Kidney capillary endothelial cell (primary cell): ENCODE data around the gene SYNGR1.

ENCODE experiments used
- DNase-seq: peaks from one replicate; pipeline ENCODE4 v3.0.0-alpha.2; 2018; ENCODE audit warnings: low spot score

The SYNGR1 gene, protein sequence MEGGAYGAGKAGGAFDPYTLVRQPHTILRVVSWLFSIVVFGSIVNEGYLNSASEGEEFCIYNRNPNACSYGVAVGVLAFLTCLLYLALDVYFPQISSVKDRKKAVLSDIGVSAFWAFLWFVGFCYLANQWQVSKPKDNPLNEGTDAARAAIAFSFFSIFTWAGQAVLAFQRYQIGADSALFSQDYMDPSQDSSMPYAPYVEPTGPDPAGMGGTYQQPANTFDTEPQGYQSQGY

DNA sequence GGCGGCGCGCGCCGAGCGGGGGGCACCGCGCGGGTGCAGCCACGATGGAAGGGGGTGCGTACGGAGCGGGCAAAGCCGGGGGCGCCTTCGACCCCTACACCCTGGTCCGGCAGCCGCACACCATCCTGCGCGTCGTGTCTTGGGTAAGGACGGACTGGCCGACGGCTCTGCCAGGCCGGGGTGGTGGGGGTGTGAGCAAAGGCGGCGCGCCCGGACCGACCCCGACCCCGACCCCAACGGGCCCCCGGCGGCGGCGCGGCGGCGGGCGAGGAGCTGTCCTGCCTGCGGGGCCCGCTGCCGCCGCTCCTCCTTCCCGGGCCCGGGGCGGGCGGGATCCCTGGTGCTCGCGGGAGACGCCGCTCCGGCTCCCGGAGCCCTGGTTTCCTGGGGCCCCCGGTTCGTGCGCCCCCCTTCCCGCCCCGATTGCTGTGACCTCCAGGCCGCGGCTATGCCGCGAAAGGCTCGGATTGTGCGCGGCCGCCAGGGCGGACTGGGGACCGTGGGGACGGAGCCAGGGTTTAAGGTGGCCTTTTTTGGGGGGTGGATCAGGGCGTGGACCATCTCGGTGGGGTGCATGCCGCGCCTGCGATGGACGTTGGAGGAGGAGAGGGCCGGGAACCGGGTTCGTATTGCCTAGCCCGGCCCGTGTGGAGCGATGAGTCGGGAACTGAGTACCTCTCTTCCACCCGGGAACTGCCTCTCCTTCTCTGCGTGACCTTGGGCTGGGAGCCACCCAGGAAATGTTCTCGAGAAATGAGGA is at the start of gene SYNGR1:
Gene SYNGR1 (plus strand): TSS at position 25 of the 760 bp plus-strand sequence. CDS start 20 bp downstream, at position 45.
- DNase-seq = no peak

DNA sequence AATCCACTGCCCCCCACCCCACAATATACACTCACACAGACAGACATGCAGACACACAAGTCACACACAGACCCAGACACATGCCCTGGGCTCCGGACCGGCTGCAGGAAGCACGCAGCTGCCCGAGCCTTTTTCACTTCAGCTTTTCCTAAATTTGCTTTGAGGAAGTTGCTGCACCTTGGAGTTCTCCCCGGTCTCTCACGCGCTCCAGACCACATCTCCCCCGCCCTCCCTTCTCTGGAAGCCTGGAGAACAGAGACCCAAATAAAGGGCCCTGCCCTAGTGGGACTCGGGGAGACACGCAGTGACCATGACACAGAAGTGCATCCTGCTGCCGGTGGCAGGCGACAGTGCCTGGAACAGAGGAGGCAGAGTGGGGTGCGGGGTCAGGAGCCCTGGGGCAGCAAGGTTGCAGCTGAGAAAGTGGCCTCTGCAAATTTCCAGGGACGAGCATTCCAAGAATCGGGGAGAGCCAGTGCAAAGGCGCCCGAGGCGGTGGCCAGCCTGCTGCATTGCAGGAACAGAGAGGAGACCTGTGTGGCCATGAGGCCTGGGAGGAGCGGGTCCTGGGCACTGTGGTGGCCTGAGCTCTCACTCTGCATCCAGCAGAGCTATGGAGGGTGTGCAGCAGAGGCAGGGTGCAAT is 49.5 kb upstream of the SYNGR1 start:
- DNase-seq = no peak

DNA sequence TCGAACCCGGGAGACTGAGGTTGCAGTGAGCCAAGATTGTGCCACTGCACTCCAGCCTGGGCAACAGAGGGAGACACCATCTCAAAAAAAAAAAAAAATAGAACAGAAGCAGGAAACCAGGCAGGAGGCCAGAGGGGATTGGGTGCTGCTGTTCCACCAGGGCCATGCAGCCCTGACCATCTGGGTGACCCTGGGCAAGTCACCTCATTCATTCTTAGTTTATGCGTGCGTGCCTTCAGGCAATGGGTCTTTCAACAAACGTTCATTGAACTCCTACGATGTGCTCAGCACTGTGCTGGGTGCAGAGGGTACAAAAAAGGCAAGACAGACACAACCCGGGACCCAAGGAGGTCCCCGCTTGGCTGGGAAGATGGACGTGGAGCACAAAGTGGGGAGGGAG is 48.7 kb upstream of the SYNGR1 start:
- no peak for DNase-seq

DNA sequence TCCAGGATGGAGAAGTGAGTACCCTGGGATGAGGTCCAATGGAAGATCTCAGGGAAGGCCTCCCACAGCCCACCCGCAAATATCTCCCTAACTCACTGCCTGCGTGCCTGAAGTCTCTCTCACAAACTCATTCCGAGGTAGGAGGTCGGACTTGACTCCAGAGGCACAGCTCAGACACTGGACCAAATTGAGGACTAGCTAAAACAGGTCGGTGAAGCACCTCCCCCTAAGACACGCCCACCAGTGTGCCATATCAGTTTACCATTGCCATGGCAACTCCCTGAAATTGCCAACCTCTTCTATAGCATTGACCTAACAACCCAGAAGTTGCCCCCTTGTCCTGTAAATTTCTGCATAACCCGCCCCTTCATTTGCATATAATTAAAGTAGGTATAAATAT is 47.9 kb upstream of the SYNGR1 start:
- no peak for DNase-seq

DNA sequence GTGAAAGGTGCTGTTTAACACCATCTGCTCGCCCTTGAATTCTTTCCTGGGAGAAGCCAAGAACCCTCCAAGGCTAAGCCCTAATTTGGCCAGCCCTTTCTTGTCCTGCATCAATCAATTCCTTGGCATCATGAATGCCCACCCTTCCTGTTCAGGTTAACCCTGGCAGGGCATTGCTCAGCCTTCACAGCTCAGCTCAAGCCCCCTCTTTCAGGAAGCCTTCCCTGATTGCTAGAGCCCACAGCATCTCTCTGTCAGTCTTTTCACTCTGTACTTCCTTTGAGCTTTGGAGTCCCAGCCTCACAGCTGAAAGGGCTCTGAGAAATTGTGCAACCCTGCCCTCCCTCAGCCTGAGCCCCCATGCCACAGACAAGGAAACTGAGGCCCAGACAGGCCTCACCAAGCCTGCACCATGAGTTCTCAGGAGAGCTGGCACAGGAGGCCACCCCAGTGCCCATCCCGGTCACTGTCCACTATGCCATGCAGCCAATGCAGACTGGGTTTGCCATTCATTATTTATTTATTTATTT is 47.3 kb upstream of the SYNGR1 start:
- DNase-seq = no peak

DNA sequence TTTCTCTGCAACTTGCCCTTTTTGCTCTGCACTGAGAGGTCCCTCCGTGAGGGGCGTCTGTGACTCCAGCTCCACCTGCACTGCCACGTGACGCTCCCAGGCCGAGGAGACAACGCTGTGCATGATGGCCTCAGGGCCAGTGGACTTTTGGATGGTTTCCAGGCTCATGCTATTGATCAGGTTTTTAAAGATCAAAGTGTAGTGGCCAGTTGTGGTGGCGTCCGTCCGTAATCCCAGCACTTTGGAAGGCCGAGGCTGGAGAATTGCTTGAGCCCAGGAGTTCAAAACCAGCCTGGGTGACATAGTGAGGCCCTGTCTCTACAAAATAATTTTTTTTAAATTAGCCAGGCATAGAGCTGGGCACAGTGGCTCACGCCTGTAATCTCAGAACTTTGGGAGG is 46.4 kb upstream of the SYNGR1 start:
- DNase-seq = no peak

DNA sequence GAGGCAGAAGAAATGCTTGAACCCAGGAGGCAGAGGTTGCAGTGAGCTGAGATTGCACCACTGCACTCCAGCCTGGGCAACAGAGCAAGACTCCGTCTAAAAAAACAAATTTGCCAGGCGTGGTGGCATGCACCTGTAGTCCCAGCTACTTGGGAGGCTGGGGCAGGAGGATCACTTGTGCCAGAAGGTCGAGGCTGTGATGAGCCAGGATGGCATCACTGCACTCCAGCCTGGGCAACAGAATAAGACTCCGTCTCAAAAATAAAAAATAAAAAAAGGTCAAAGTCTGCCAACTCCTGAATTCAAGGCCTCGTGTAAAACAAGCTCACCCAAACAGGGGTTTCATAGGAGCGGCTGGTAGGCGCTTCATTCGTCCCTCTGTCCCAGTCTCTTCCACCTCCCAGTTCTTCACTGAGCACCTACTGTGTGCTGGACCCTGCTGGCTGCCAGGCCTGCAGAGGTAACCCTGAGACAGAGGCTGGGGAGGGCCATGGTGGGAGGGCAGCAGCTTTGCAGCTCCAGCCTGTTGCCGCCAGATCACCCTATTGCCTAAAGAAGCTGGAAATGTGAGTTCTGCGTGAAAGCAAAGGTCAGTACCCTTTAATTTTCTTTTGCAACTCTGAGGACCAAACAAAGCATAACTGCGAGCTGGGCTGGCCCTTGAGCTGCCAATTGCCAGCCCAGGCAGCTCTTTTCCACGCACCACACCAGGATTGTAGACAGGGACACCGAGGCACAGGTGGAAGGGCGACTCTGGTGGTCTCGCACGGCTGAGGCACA is 45.7 kb upstream of the SYNGR1 start:
- no peak for DNase-seq

DNA sequence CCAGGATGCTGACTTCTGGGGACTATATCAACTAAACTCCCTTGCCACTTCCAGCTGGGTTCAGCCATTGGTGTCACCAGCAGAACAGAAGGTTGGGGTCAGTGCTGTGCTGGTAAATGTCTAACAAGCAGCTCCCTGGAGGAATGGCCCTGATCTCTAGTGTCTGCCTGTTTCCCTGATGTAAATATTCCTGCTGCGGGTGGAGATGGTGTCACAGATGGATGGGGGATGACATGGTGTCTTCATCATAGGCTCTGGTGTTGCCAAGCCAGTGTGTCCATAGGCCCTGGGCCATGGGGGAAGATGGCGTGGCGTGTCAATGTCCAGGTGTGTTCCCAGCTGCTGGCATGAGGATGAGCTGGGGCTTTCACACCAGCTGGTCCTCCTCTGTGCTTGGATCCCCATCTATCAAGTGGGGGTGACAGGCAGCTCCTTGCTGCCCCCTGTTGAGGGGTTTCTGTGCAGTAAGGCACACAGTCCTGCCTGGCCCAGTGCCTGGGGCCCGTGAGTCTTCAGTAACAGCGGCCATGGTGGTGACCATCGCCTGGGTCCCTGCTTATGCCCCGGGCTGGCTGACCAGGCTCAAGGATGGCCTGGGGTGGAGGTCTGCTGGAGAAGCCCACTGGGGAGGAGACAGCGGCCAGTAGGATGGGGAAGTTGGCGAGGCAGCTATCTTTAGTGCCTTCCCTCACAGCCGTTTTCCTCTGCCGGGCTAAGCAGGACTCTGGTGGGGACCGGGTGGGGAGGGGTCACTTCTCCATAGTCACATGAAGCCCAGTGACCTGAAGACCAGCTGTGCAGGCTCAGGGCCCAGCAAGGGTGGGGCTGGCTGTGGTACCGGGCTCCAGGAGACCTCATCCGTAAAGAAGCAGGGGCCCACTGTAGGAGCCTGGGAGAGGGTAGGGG is 43.1 kb upstream of the SYNGR1 start:
- DNase-seq = no peak

DNA sequence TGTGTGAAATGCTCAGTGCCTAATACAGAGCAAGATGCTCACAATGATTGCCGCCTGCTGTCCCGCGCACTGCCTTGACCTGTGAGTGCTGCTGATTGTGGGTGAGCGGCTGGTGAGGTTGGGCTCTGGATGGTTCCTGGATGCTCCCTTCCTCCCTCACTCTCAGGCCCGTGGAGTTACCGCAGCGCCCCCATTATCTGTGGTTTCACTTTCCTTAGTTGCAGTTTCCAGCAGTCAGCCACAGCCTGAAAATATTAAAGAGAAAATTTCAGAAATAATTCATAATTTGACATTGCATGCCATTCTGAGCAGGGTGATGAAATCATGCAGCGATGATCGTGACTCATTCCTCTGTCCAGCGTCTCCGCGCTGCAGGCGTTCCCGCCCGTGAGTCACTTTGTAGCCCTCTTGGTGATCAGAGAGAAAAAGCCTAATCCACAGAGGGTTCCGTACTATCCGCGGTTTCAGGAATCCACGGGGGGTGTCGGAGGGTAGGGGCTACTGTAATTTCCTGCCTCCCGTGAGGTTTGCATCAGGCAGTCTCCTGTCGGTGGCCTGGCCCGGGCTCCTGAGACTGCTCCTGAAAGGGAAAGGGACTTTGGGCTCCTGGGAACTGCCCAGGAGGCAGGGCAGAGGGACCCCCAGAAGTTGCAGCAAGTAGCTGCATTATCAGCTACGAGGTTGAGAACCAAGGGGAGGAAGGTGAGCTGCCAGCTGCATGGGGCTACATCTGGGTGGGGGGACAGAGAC is 41.0 kb upstream of the SYNGR1 start:
- peak; percentile 93 for DNase-seq

DNA sequence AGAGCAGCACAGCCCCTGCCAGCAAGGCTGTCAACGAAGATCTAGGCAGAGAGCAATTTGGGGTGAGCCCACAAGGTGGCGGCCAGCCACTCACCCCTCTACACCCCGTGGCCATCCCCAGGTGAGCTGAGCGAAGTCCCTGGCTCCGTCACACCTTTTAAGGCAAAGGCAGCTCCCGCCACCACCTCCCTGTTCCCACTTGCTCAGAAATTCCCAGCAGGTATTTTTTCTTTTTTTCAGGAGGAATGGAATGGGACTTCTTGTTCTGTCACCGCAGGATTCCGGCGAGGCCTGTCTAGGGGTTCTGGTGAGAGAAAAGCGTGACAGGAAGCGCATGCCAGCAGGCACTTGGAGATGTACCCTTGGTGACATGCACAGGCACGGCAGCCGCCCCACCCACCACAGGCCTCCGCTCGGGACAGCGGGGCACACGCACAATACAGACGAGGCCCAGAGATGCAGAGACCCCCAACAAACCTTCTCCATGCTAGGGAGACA is 40.4 kb upstream of the SYNGR1 start:
- no peak for DNase-seq

DNA sequence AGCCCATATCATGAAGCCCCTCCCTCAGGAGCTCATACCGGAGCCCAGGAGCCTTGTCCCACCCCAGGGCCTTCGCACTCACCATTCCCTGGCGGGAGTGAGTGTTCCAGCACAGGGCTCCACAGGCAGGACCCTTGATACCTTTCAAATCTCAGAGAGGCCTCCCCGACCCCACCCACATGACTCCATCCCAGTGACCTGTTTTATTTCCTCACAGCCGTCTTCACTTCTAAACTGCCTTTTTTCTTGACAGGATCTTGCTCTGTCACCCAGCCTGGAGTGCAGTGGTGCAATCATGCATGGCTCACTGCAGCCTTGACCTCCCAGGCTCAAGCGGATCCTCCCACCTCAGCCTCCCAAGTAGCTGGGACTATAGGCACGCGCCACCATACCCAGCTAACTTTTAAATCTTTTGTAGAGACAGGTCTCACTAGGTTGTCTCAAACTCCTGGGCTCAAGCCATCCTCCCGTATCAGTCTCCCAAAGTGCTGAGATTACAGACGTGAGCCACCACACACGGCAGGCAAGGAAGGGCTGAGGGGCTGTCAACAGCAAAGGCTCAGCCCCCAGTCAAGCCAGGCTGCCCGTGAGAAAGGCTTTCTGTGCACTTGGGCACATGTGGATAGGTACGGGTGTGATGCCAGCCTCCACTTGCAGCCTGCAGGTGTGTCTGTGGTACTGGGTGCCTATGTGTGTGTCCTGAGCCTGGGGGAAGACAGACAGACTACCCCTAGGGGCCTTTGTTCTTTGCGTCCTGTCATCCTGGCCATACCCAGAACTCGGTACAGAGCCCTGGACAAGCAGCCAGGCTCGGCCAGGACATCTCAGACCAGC is 39.7 kb upstream of the SYNGR1 start:
- no peak for DNase-seq

DNA sequence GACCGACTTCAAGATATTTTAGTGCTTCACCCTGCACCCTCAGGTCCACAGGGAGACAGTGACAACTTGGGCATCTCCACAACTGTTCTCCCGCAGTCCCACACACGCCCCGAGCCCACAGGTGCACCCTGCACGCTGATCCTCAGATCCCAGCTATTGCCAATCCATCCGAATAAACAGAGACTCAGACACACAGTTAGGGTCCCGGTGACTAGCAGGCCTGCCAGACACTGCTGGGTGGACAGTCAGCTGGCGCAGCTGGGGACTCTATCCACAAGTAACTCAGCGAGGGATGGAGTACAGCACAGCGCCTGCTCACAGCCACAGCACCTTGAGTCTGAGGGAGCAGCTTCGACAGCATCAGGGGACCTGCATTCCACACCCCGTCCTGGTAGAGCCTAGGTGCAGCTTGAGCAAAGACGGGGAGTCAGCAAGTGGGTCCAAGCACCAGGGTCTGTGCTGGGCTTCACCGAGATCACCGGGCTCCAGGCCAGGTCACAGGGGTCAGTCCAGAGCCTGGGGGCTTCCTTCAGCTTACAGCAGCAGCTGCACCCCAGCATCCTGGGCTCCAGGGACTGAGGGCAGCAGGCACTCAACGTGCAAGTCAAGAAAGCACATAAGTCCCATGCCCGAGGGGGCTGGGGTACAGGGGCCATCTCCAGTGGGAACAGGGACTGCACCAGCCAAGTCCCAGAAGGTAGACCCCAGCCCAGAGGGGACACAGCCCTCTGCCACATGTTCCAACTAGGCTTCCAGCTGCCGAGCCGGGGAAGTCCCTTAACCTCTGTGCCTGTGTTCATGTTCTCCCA is 38.0 kb upstream of the SYNGR1 start:
- DNase-seq = no peak

DNA sequence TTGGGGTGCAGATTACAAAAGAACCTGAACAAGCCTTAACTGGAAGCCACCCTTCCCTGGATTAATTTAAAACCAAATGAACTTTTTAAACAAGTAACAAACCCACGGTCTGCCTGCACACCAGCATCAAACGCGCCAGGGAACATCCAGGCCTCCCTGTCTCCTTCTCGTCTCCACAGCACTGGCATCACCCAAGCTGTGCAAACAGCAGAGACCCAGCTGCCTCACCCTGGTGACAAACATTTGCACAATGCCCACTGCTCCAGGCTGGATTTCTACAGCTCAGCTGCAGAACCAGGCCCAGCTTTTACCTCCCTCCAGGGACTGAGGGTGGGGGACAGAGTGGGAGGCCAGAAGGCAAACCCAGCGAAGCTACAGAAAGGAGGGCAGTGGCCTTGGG is 37.4 kb upstream of the SYNGR1 start:
- no peak for DNase-seq

DNA sequence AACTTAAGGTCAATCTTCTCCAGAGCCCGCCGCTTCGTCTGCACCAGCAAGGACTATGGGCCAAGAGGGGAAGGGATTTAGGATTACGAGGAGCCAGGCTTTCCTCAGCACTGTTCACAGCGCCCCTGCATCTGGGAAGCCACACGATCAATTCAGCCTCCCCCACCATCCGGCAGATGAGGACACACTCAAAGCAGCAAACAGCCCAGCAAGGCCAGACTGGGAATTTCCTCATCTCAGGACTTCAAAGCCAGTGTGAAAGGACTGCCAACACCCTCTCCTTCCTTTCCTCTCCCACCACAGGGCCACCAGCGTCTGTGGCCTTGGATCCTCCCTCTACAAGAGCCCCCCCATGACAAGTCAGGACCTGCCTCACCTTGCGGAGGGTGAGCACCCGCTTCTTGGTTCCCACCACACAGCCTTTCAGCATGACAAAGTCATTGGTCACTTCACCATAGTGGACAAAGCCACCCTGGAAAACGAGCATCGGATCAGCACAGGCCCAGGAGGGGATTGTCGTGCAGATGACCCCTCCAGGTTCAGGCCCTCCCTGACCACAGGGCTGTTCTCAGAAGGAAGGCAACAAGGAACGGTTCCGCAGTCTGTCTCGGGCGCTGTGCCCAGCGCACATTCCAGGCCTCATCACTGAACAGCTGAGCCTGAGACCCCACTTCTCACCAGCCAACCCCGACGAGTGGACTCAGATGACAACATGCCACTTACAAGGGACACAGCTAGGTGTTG is 36.4 kb upstream of the SYNGR1 start:
- no peak for DNase-seq

DNA sequence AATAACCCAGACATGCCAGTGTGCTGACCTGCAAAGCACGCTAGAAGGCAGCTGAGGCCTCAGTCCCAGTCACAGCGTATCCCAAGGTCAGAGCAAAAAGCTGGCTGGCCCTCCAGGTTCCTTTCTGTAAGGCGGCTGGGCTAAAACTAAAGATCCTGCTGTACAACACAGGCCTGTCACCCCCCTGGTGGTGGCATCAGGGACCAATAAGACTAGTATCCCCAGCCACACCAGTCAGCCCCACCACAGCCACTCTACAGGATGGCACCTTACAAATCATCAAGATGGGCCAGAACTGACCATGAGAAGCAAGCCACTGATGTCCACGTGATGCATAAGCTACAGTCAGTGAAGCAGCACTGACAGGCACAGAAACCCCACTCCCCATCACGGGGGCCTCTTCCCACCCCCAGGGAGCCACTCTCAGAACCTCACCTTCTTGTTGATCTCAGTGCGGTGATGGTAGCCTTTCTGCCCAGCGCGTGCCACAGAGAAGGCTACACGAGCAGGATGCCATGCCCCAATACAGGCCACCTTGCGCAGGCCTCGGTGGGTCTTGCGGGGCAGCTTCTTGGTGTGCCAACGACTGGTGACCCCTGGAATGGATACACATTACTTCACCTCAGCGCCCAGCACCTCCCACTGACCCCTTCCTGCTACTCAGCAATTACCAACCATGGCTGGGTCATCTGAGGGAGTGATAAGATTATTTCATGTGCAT is 35.4 kb upstream of the SYNGR1 start:
- no peak for DNase-seq

DNA sequence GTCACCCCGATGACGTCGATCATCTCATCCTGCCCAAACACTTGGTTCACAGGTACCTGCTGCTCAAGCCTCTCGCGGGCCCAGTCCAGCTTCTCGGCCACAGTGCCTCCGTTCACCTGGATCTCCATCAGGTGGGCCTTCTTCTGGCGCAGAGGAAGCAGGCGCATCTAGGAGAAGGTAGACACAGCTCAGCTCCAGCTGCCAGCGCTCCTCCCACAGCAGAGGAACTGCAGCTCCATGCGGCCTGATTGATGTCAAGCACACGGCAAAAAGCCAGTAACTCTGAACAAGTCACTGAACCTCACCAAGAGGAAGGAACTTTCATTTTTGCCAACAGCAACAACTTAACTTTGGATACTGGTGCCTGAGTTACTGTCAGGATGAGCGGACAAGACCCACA is 34.4 kb upstream of the SYNGR1 start:
- no peak for DNase-seq

DNA sequence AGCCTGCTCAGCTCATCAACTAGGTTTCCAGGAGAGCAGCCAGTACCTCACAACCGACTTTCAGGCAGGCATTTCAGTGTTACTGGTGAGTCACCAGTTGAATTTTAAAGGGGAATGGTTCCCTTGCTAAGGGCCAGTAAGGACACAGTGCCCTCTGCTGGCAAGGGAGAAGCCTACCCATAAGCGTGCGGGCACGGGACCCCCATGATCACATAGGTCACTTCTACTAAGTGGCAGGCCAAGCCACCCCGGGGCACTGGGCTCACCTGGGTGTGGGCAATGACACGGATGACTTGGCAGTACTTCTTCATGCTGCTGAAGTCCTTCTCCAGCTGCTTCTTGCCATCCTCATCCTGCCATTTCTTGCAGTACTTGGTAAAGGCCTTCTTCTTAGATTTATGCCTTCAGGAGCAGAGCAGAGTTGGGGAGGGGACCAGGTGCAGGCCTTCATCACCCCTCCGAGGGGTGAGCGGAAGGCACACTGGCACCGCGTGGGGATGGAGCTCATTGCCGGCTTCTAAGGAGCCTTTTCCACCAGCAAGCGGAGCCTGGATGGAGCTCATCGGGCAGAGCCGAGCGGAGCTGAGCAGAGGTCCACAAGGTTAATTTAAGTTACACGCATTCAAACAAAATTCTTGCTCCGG is 33.2 kb upstream of the SYNGR1 start:
- DNase-seq = peak; percentile 85
